GM12878 (cell line): ENCODE data around the gene BTBD1. TPM values are rescaled to one million over a fixed set of nuclear protein-coding genes. Genes with fewer than 3 reads are reported as not detected.
A peak's percentile ranks its signal among the peaks of the same experiment; 100 is the strongest.

ENCODE experiments used
- ATAC-seq: fragments of 200-7000 bp; cut with Tn5 transposase; 3 replicates; pipeline ENCODE4 v1.9.1; 2020; ENCODE audit warnings: mild to moderate bottlenecking, moderate library complexity
- BruUV-seq: library from RNA; stranded (reverse); fragments of 400-500 nt; replicated peaks from 2 replicates; lab custom pipeline; 2021; lab: Mats Ljungman, UMichigan
- CTCF ChIA-PET: fragments of 300-600 bp; sonication (Branson Sonifier 250); formaldehyde crosslinking; extraction: SDS; loops from one replicate; lab custom pipeline; 2021; ENCODE audit warnings: inconsistent platforms; lab: Yijun Ruan, JAX
- POLR2A ChIA-PET: fragments of 350-600 bp; formaldehyde crosslinking; extraction: SDS; loops from one replicate; lab custom pipeline; 2021; ENCODE audit warnings: inconsistent platforms; lab: Charles Lee
- RAD21 ChIA-PET: fragments of 300-600 bp; sonication (Branson Sonifier 250); formaldehyde crosslinking; loops from one replicate; lab custom pipeline; 2023; ENCODE audit warnings: antibody characterized with exemption; ENCODE audit not compliant: unreplicated experiment; lab: Charles Lee
- SMC1A ChIA-PET: fragments of 300-600 bp; sonication (Branson Sonifier 250); formaldehyde crosslinking; loops from one replicate; lab custom pipeline; 2023; ENCODE audit not compliant: unreplicated experiment, uncharacterized antibody; lab: Charles Lee
- DNase-seq: peaks from one replicate; pipeline ENCODE4 v3.0.0-alpha.2; 2011; ENCODE audit warnings: low read depth, low spot score
- FAIRE-seq: peaks from 3 replicates; lab custom pipeline; 2011; peaks lifted over from hg19 to GRCh38; lab: Jason Lieb, UNC
- H2AFZ ChIP-seq: 2 replicates; pipeline ENCODE4 v1.6.0; 2011; ENCODE audit warnings: low read depth, low read length, control low read depth; ENCODE audit not compliant: control insufficient read depth
- H3K27ac ChIP-seq: 2 replicates; pipeline ENCODE4 v1.5.1; 2011; ENCODE audit warnings: control low read depth; ENCODE audit not compliant: control insufficient read depth, insufficient read depth
- H3K27me3 ChIP-seq, 2 experiments: replicated peaks in 1 of 2; 2 replicates each; pipeline versions ENCODE4 v1.6.0 to v1.6.1; 2011; ENCODE audit warnings: low read length in 1 of 2; ENCODE audit not compliant: control insufficient read depth in 2 of 2, insufficient read depth in 2 of 2
- H3K36me3 ChIP-seq, 2 experiments: 2 replicates each; pipeline ENCODE4 v1.5.1; 2011; ENCODE audit warnings: low read length in 1 of 2; ENCODE audit not compliant: control insufficient read depth in 2 of 2, insufficient read depth in 2 of 2
- H3K4me1 ChIP-seq: 2 replicates; pipeline ENCODE4 v1.6.1; 2011; ENCODE audit warnings: mild to moderate bottlenecking, low read length, moderate library complexity, mixed read lengths; ENCODE audit not compliant: control insufficient read depth, insufficient read depth
- H3K4me2 ChIP-seq: 2 replicates; pipeline ENCODE4 v1.6.0; 2011; ENCODE audit warnings: control low read depth; ENCODE audit not compliant: control insufficient read depth, insufficient read depth
- H3K4me3 ChIP-seq: fragments of 200-600 bp; sonication (generic); 2 replicates; pipeline ENCODE4 v1.5.1; 2016
- H3K79me2 ChIP-seq: 2 replicates; pipeline ENCODE4 v1.6.0; 2011; ENCODE audit warnings: low read length; ENCODE audit not compliant: control insufficient read depth, insufficient read depth
- H3K9ac ChIP-seq: 2 replicates; pipeline ENCODE4 v1.8.0; 2011; ENCODE audit warnings: low read length, control low read depth, mixed read lengths; ENCODE audit not compliant: control insufficient read depth, insufficient read depth
- H3K9me3 ChIP-seq: replicated peaks from 3 replicates; pipeline ENCODE4 v1.5.1; 2011; ENCODE audit warnings: mild to moderate bottlenecking, low read length; ENCODE audit not compliant: control insufficient read depth, insufficient read depth
- H4K20me1 ChIP-seq: 2 replicates; pipeline ENCODE4 v1.6.0; 2011; ENCODE audit not compliant: control insufficient read depth, insufficient read depth
- ASH2L ChIP-seq: fragments of 300-600, 200-600 bp; sonication (generic); IDR thresholded peaks from 2 replicates; pipeline ENCODE4 v1.6.1; 2017; ENCODE audit warnings: low read depth, mild to moderate bottlenecking, borderline replicate concordance
- KDM1A ChIP-seq: fragments of 200-600 bp; sonication (generic); IDR thresholded peaks from 2 replicates; pipeline ENCODE4 v1.6.1; 2016; ENCODE audit warnings: borderline replicate concordance
- MYC ChIP-seq: IDR thresholded peaks from 2 replicates; pipeline ENCODE4 v1.6.1; 2011; ENCODE audit warnings: mild to moderate bottlenecking, low read length, moderate library complexity, inconsistent platforms; ENCODE audit not compliant: insufficient read depth, insufficient replicate concordance, insufficient read length, severe bottlenecking
- PML ChIP-seq: IDR thresholded peaks from 2 replicates; pipeline ENCODE4 v1.6.1; 2012; ENCODE audit warnings: low read length, inconsistent platforms
- POLR2A ChIP-seq: IDR thresholded peaks from 2 replicates; pipeline ENCODE4 v1.6.1; 2011; ENCODE audit warnings: low read depth, mild to moderate bottlenecking, low read length
- POU2F2 ChIP-seq: IDR thresholded peaks from 3 replicates; pipeline ENCODE4 v1.6.1; 2011; ENCODE audit warnings: low read depth, mild to moderate bottlenecking, low read length, borderline replicate concordance
- RUNX3 ChIP-seq: IDR thresholded peaks from 2 replicates; pipeline ENCODE4 v1.6.1; 2012; ENCODE audit warnings: low read length, inconsistent platforms
- SMC3 ChIP-seq: IDR thresholded peaks from 2 replicates; pipeline ENCODE4 v1.6.1; 2011; ENCODE audit warnings: low read length, improper control_type of control experiment, borderline replicate concordance
- ZNF274 ChIP-seq: IDR thresholded peaks from one replicate; pipeline ENCODE4 v1.8.0; 2011; ENCODE audit not compliant: insufficient read length, insufficient read depth
- WGBS: methylation state at CpG from one replicate; pipeline ENCODE4 v1.1.6; 2016; ENCODE audit warnings: low lambda C conversion rate; ENCODE audit not compliant: insufficient replicate concordance, insufficient coverage; ENCODE audit errors: missing lambda C conversion rate; 5-methylcytosine and 5-hydroxymethylcytosine counted together
- in situ Hi-C: fragments of 300-500 bp; cut with MboI; formaldehyde crosslinking; loops from 9 replicates; pipeline ENCODE4 v1.14.3; 2018; ENCODE audit warnings: mixed read lengths
- intact Hi-C: fragments of 100-400 bp; cut with micrococcal nuclease; formaldehyde crosslinking; loops from one replicate; pipeline ENCODE4 v1.14.2; 2022; ENCODE audit not compliant: unreplicated experiment
- polyA plus RNA-seq, 11 experiments: library from polyadenylated mRNA; depleted of rRNA in 4 of 11; unstranded in 6 of 11; stranded (reverse) in 5 of 11; fragments of >200 nt; fragmentation: Nextera tagmentation in 4 of 11; fragmentation: Illumina TruSeq in 1 of 11; extraction: Ambion mirVana in 4 of 11; extraction: Trizol in 1 of 11; gene quantifications; 1 replicate in 1 of 11; 2 replicates in 10 of 11; pipeline versions ENCODE4 v1.2.1 to v1.2.3, GENCODE V29; 2011 to 2016; ENCODE audit warnings: inconsistent platforms in 2 of 11, missing spikeins in 2 of 11, low read depth in 1 of 11
- total RNA-seq, 4 experiments: library from RNA; depleted of rRNA in 3 of 4; stranded (reverse); fragments of >200 nt in 3 of 4; fragmentation: Illumina TruSeq in 1 of 4; extraction: Trizol in 1 of 4; gene quantifications; 2 replicates each; pipeline versions ENCODE4 v1.2.1 to v1.2.3, GENCODE V29; 2013 to 2021
- TF ChIP-seq, protein P1 (sequence below): fragments of 450-650 bp; formaldehyde crosslinking; IDR thresholded peaks from 2 replicates; pipeline ENCODE4 v1.5.0; 2022; ENCODE audit warnings: mild to moderate bottlenecking, missing genetic modification characterization
- TF ChIP-seq, protein P2 (sequence below): IDR thresholded peaks from 2 replicates; pipeline ENCODE4 v1.6.1; 2012; ENCODE audit warnings: mild to moderate bottlenecking, low read depth, low read length
- TF ChIP-seq, protein P3 (sequence below): fragments of 450-650 bp; IDR thresholded peaks from 2 replicates; pipeline ENCODE4 v1.6.1; 2017; ENCODE audit warnings: mild to moderate bottlenecking, moderate library complexity

BTBD1 gene
- total and polyA plus RNA-seq, 10 of the 15 experiments (the other 5 are each of a cell fraction or from before 2014, with no cell fraction given) = 17.5 to 90.4 (median 73.1) TPM

DNA sequence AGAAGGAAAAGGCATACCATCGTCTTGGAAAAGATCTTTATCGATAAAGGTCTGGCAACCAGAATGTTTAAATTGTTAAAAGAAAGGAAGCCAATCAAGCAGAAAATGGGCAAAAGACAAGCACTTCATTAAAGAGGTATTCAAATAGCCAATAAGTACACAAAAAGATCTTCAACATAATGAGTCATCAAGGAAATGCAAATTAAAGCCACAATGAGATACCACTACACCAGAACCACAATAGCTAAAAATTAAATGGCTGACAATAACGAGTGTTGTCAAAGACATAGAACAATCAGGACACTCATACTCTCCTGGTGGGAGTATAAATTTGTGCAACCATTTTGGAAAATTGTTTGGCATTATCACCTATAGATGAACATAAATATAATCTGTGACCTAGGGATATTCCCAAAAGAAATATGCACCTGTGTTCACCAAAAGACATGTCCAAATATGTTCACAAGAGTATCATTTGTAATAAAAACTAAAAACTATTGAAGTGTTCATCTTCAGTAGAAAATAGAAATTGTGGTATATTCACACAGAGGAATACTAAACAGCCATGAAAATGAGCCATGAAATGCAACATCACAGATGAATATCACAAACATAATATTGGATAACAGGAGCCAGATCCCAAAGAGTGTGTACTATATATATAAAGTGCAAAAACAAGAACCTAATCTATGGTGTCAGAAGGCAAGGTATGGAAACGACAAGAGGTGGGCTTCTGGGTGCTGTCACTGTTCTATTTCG lies 14.4 kb upstream of the BTBD1 start:
- FAIRE-seq = no peak
- H3K9ac ChIP-seq = no peak overlapping the region
- 43% methylated on average over 5 of the region's 5 CpGs for WGBS
- no peaks in the 10 kb centered on the region for H4K20me1 ChIP-seq
- RAD21 ChIA-PET = no interaction called here
- intact Hi-C loops (no loop called here), in situ Hi-C loops (no loop called here)
- no peaks in the 10 kb centered on the region for H3K36me3 ChIP-seq
- peak; percentile 58 for ATAC-seq
- CTCF ChIA-PET = no interaction called here
- BruUV-seq = no TSS peak
- no peaks in the 10 kb centered on the region for H3K79me2 ChIP-seq
- H2AFZ ChIP-seq = no peak overlapping the region
- H3K27me3 ChIP-seq = no peaks in the 10 kb centered on the region; a peak in 2 of 4 replicates
- no peak for DNase-seq
- no peak overlapping the region for H3K27ac ChIP-seq
- POLR2A ChIA-PET = no interaction called here
- H3K4me1 ChIP-seq = no peaks in the 10 kb centered on the region
- H3K4me3 ChIP-seq = no peak overlapping the region
- no peaks in the 10 kb centered on the region for H3K9me3 ChIP-seq
- H3K4me2 ChIP-seq = no peak overlapping the region
- no peak for TF ChIP-seq PML
- peak; percentile 41; the same call in 1 of the 3 replicates for TF ChIP-seq POU2F2
- TF ChIP-seq, protein P1, sequence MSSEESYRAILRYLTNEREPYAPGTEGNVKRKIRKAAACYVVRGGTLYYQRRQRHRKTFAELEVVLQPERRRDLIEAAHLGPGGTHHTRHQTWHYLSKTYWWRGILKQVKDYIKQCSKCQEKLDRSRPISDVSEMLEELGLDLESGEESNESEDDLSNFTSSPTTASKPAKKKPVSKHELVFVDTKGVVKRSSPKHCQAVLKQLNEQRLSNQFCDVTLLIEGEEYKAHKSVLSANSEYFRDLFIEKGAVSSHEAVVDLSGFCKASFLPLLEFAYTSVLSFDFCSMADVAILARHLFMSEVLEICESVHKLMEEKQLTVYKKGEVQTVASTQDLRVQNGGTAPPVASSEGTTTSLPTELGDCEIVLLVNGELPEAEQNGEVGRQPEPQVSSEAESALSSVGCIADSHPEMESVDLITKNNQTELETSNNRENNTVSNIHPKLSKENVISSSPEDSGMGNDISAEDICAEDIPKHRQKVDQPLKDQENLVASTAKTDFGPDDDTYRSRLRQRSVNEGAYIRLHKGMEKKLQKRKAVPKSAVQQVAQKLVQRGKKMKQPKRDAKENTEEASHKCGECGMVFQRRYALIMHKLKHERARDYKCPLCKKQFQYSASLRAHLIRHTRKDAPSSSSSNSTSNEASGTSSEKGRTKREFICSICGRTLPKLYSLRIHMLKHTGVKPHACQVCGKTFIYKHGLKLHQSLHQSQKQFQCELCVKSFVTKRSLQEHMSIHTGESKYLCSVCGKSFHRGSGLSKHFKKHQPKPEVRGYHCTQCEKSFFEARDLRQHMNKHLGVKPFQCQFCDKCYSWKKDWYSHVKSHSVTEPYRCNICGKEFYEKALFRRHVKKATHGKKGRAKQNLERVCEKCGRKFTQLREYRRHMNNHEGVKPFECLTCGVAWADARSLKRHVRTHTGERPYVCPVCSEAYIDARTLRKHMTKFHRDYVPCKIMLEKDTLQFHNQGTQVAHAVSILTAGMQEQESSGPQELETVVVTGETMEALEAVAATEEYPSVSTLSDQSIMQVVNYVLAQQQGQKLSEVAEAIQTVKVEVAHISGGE (CRISPR knock-in tag) = no peak
- TF ChIP-seq ASH2L = no peak
- no peak for TF ChIP-seq KDM1A
- no peak for TF ChIP-seq POLR2A
- TF ChIP-seq, protein P2, sequence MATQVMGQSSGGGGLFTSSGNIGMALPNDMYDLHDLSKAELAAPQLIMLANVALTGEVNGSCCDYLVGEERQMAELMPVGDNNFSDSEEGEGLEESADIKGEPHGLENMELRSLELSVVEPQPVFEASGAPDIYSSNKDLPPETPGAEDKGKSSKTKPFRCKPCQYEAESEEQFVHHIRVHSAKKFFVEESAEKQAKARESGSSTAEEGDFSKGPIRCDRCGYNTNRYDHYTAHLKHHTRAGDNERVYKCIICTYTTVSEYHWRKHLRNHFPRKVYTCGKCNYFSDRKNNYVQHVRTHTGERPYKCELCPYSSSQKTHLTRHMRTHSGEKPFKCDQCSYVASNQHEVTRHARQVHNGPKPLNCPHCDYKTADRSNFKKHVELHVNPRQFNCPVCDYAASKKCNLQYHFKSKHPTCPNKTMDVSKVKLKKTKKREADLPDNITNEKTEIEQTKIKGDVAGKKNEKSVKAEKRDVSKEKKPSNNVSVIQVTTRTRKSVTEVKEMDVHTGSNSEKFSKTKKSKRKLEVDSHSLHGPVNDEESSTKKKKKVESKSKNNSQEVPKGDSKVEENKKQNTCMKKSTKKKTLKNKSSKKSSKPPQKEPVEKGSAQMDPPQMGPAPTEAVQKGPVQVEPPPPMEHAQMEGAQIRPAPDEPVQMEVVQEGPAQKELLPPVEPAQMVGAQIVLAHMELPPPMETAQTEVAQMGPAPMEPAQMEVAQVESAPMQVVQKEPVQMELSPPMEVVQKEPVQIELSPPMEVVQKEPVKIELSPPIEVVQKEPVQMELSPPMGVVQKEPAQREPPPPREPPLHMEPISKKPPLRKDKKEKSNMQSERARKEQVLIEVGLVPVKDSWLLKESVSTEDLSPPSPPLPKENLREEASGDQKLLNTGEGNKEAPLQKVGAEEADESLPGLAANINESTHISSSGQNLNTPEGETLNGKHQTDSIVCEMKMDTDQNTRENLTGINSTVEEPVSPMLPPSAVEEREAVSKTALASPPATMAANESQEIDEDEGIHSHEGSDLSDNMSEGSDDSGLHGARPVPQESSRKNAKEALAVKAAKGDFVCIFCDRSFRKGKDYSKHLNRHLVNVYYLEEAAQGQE = no peak
- no peak for TF ChIP-seq MYC
- TF ChIP-seq ZNF274 = no peak
- TF ChIP-seq RUNX3 = peak; percentile 25; the same call in 1 of the 2 replicates
- TF ChIP-seq, protein P3, sequence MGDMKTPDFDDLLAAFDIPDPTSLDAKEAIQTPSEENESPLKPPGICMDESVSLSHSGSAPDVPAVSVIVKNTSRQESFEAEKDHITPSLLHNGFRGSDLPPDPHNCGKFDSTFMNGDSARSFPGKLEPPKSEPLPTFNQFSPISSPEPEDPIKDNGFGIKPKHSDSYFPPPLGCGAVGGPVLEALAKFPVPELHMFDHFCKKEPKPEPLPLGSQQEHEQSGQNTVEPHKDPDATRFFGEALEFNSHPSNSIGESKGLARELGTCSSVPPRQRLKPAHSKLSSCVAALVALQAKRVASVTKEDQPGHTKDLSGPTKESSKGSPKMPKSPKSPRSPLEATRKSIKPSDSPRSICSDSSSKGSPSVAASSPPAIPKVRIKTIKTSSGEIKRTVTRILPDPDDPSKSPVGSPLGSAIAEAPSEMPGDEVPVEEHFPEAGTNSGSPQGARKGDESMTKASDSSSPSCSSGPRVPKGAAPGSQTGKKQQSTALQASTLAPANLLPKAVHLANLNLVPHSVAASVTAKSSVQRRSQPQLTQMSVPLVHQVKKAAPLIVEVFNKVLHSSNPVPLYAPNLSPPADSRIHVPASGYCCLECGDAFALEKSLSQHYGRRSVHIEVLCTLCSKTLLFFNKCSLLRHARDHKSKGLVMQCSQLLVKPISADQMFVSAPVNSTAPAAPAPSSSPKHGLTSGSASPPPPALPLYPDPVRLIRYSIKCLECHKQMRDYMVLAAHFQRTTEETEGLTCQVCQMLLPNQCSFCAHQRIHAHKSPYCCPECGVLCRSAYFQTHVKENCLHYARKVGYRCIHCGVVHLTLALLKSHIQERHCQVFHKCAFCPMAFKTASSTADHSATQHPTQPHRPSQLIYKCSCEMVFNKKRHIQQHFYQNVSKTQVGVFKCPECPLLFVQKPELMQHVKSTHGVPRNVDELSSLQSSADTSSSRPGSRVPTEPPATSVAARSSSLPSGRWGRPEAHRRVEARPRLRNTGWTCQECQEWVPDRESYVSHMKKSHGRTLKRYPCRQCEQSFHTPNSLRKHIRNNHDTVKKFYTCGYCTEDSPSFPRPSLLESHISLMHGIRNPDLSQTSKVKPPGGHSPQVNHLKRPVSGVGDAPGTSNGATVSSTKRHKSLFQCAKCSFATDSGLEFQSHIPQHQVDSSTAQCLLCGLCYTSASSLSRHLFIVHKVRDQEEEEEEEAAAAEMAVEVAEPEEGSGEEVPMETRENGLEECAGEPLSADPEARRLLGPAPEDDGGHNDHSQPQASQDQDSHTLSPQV = no peak
- no peak for TF ChIP-seq SMC3
- SMC1A ChIA-PET = interaction anchor here (1.0 kb wide), 1 partner anchor 19 kb away, joined by 3 read pairs; no protein-coding TSS in a partner anchor
